Right lobe of liver (tissue), 4 donors: ENCODE measurements around the gene ARHGAP4.

Experiments
- POLR2A ChIP-seq: fragments of 450-650 bp; IDR thresholded peaks from one replicate; pipeline ENCODE4 v1.6.1; 2017; ENCODE audit warnings: antibody characterized with exemption, mild to moderate bottlenecking
- TF ChIP-seq, protein P1 (sequence below), 4 donors: fragments of 200-600 bp in 3 of 4; fragments of 450-650 bp in 1 of 4; IDR thresholded peaks; one replicate each; pipeline versions ENCODE4 v1.5.1 to v1.8.0; 2016 to 2022; ENCODE audit warnings: antibody characterized with exemption in 4 of 4, mild to moderate bottlenecking in 2 of 4
- donor health status: DM: no; HTN: no; CAD: no.
- donor health status: DM: no; HTN: no; CAD: no.
- donor health status: DM: no; HTN: yes; CAD: no.

DNA sequence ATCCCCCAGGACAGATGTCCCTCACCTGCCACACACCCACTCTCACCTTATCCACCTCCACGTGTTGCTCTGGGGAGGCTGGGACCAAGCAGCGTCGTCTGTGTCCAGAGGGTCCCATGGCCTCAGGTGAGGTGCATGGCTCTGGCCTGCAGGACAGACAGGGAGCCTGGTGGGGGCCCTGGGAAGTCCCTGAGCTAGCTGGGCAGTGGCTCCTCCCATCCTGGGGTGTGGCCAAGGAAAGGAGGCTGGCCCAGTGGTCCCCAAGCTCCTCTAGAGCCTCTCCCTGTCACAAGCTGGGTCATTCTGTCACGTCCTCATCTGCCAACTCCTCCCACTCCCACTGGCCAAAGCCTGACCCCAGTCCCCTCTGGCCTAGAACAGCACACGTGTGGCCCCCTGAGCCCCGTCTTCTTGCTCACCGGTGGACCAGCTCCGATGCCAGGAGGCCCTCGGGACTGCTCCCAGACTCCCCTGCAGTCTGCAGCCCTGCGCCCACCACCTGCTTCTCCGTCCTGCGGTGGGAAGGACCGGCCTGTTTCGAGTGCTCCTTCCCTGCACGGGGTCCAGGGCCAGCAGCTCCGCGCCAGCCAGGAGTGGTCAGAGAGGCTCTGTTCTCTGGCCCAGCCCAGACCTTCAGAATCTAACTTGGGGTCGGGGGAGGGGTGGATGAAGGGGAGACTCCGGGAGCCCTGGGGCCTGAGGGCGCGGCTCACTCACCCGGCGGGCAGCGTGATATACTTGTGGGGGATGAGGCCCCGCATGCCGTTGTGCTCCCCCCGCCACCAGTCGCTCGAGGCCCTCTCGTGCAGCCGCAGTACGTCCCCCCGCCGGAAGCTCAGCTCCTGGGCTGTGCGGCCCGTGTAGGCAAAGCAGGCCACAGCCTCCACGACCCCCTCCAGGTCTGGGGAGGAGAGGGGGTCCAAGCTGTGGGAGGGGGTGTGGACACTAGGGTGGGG lies 16.8 kb downstream of the ARHGAP4 start:
- TF ChIP-seq, protein P1, sequence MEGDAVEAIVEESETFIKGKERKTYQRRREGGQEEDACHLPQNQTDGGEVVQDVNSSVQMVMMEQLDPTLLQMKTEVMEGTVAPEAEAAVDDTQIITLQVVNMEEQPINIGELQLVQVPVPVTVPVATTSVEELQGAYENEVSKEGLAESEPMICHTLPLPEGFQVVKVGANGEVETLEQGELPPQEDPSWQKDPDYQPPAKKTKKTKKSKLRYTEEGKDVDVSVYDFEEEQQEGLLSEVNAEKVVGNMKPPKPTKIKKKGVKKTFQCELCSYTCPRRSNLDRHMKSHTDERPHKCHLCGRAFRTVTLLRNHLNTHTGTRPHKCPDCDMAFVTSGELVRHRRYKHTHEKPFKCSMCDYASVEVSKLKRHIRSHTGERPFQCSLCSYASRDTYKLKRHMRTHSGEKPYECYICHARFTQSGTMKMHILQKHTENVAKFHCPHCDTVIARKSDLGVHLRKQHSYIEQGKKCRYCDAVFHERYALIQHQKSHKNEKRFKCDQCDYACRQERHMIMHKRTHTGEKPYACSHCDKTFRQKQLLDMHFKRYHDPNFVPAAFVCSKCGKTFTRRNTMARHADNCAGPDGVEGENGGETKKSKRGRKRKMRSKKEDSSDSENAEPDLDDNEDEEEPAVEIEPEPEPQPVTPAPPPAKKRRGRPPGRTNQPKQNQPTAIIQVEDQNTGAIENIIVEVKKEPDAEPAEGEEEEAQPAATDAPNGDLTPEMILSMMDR (IDR thresholded peaks at IDR 0.05), result no peak
- TF ChIP-seq POLR2A, result no peak
